GM18505 (cell line): ENCODE data around the gene TRPM2.
"Not testable (repeated sequence)": the region's sequence is repeated elsewhere in the genome, so short reads cannot be mapped to it uniquely, and the experiment has no call there.

Experiments used
- ATAC-seq: cut with Tn5 transposase; IDR thresholded peaks from one replicate; pipeline ENCODE4 v1.9.1; 2021; ENCODE audit not compliant: unreplicated experiment
- POLR2A ChIP-seq: IDR thresholded peaks from 4 replicates; pipeline ENCODE4 v1.6.1; 2011; ENCODE audit warnings: borderline replicate concordance; ENCODE audit not compliant: insufficient read depth, insufficient read length; ENCODE audit errors: extremely low read depth

The TRPM2 gene

GRCh38 chr21:44473915-44474555 lies 120.6 kb downstream of the TRPM2 start:
- TF ChIP-seq POLR2A = no peak
- no peak for ATAC-seq

GRCh38 chr21:44475266-44475845 lies 121.9 kb downstream of the TRPM2 start:
- no peak for ATAC-seq
- TF ChIP-seq POLR2A = no peak

GRCh38 chr21:44477131-44477530 lies 123.7 kb downstream of the TRPM2 start:
- no peak for TF ChIP-seq POLR2A
- ATAC-seq = no peak

GRCh38 chr21:44477712-44478111 lies 124.3 kb downstream of the TRPM2 start:
- TF ChIP-seq POLR2A = no peak
- ATAC-seq = no peak

- TF ChIP-seq POLR2A = no peak
- no peak for ATAC-seq
These were observed 124.8 kb downstream of the TRPM2 start for GRCh38 chr21:44478124-44478800.

GRCh38 chr21:44478801-44479167 lies 125.4 kb downstream of the TRPM2 start:
- no peak for TF ChIP-seq POLR2A
- ATAC-seq = no peak

GRCh38 chr21:44479556-44480199 lies 126.3 kb downstream of the TRPM2 start:
- not testable (repeated sequence) for ATAC-seq

GRCh38 chr21:44480200-44481053 lies 127.0 kb downstream of the TRPM2 start:
- no peak for TF ChIP-seq POLR2A
- ATAC-seq = no peak

GRCh38 chr21:44482581-44483287 lies 129.3 kb downstream of the TRPM2 start:
- no peak for ATAC-seq
- no peak for TF ChIP-seq POLR2A

GRCh38 chr21:44483288-44484237 lies 130.1 kb downstream of the TRPM2 start:
- ATAC-seq = no peak
- TF ChIP-seq POLR2A = no peak

- TF ChIP-seq POLR2A = no peak
- ATAC-seq = no peak
These were observed 131.3 kb downstream of the TRPM2 start for GRCh38 chr21:44484498-44485253.
